Right kidney (tissue), 1 donor: ENCODE results near the gene JPH2.
"Not testable (repeated sequence)": the region's sequence is repeated elsewhere in the genome, so short reads cannot be mapped to it uniquely, and the experiment has no call there.

Experiments used
- DNase-seq: peaks from one replicate; pipeline ENCODE4 v3.0.0-alpha.2; 2016

The JPH2 gene

DNA sequence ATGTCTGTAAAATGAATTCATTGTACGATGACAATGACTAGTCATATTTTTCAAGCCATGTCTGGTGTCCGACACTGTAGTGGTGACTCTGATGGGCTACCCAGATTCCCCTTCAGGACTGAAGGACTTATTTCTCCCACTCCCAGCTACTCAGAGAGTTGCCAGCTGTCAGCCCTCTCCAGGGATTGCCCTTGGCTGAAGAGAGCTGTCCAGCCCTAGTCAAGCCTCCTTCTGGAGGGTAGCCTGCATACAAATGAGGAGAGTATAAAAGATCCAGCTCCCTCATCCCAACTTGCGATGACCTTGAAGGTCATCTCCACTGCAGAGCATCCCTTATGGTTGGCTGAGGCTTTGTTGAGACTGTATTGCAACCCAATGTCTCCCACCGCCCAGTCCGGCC, 29.9 kb downstream of the JPH2 start:
- no peak for DNase-seq

DNA sequence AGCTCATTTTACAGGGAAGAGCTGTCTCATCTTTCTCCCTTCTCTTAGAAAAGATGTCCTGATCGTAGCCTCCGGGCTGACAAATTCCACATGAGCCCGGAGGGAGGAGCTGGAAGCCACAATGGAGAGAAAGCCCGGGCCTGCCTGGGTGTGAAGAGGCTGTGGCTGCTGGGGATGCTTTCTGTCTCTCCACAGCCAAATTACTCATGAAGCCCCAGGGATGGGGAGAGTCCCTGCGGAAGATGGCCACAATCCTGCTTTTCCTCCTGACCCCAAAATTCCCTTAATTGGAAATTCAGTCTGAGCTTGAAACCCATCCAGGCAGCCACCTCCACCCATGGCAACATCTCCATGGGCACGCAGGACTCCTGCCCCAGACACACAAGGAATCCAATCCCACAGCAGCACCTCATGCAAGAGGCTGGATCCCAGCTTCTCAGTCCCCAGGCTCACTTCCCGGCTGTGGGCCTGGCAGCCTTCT, 32.4 kb downstream of the JPH2 start:
- no peak for DNase-seq

DNA sequence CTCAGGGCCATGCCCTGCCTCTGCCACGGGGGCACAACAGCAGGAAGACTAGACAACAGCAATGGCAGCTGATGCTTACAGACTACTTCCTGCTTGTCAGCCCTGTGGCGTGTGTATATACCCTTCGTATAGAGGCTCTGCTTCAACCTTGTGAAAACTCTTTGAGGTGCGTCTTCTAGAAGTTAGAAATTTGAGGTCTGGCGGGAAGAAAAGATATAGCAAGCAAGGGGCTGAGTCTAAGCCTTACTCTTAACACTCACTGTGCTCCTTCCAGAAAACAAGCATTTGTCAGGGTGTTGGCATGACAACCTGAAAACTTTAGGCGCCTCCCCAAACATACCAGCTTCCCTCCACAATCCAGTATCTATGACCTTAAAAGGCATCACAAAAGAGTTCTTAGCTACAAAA, 33.3 kb downstream of the JPH2 start:
- DNase-seq, result no peak

DNA sequence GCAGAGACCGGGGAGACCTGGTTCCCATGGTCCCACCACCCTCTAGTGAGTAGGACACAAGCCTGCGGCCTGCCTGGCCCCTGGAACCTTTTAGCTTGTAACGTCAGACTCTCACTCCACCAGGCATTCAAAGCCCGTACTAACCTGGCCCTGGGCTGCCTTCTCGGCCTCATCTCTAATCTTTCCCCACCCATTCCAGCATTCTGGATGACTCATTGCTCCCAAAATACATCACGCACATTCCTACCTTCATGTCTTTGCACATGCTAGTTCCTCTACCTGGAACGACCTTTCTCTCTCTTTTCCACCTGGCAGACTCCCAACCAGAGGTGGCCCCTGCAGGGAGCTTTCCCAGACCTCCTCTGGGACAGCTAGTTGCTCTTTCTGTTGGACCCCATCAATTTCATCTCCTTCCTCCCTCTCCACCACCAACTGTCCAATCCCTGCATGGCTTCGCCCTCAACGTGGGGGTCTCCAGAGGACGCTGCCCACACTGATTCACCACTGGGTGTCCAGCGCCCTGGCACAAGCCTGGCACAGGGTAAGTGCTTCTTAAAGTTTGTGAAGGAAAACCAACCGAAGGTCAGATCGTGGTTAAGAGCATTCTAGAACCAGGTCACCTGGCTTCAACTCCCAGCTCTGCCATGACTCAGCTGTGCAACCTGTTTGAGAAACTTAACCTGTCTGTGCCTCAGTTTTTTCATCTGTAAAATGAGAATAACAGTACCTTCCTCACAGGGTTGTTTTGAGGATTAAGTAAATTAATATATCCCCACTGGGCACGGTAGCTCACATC, 35.2 kb downstream of the JPH2 start:
- no peak for DNase-seq

DNA sequence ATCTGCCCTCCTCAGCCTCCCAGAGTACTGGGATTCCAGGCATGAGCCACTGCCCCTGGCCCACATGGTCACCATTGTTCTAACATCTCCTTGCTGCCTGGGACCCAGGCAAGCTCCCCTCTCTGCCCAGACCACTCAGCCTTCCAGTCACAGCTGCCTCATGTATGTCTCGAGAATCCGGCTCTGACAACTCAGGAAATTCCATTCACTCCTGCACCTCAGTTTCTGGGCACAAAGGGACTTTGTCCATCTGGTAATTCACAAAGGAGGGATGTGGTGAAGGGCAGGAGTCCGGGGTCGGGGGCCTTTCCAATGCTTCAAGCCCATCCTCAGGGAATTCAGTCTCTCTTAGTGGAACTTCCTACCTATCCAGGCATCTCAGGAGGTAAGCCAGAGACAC, 40.7 kb downstream of the JPH2 start:
- no peak for DNase-seq

DNA sequence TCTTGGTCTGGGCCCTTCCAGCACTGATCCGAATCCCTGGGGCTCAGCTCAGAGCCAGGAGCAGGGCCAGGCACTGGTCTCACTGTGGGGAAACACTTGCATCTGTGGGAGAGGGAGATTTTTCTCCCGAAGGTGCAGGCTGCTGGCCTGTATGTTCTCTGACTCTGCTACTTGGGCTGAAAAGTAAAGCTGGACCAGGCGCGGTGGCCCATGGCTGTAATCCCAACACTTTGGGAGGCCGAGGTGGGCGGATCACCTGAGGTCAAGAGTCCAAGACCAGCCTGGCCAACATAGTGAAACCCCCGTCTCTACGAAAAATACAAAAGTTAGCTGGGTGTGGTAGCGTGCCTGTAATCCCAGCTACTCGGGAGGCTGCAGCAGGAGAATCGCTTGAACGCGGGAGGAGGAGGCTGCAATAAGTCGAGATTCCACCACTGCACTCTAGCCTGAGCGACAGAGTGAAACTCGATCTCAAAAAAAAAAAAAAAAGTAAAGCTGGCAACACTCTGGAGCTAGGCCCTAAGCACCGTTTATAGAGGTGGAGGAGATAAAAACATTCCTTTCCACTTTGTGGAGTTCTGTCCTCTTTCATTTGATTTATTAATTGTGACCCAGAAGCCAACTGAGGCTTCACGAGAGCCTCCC, 41.7 kb downstream of the JPH2 start:
- DNase-seq, result no peak

DNA sequence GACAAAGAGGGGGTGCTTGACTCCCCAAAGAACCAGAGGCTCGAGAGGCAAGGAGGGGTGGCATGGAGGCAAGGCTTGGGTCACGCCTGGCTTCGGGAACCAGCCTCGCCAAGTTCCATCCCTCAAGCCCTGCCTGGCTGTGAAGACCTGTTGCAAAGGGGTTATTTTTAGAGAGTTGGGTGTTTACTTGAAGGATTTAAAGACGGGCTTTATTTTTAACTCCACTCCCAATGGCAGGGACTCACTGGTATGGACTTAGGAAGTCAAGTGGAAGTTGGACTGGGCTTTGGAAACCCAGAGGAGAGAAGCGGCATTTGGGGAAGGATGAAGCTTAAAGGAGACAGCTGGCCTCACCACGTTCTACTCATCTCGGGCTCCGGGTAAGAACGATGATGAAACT, 43.1 kb downstream of the JPH2 start:
- no peak for DNase-seq

DNA sequence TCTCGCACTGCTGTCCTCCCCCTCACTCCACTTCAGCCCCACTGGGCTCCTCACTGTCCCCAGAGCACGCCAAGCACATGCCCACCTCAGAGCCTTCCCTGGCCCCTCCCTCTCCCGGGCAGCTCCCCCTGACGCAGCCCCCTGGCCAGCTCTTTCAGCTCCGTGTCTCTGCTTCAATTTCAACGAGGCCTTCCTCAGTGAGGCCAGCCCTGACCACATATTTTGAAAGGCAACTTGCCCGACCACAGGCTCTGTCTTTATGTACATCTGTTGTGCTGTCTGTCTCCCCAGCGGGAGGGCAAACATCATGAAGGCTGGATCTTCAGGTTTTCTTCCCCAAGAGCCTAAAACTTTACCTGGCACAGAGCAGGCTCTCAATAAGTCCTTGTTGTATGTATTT, 44.6 kb downstream of the JPH2 start:
- peak; percentile 42 for DNase-seq

DNA sequence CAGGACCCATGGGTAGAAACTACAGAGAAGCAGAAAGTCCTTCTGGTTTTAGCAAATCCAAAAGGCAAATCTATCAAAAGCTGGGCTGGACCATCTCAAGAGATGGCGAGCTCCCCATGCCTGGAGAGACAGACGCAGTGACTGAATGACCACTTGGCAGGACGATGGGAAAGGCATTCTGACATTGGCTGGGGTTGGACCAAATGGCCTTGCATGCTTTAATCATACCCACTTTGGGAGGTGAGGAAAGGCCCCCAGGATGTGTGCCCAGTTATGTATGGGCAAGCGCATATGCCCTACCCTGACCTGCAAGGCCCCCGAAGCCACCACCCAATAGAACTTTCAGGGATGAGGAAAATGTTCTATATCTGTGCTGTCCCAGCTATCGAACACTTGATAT, 45.1 kb downstream of the JPH2 start:
- no peak for DNase-seq

DNA sequence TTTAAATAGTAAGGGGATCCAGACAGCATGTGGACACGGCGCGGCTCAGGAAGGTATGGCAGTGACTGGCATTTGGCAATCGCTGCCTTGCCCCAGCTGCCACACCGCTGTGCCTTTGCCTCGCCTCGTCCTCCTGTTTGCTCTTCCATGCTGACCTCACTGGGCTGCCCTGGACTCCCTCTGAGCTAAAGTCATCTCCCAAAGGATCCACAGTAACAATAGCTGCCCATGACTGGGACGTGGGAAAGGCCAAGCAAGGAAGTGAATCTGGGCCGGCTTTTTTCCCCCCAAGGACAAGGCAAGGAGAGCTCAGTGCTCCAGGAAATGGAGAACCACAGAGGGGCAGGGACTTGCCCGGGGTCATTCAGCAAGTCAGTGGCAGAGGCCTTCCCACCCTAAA, 48.1 kb downstream of the JPH2 start:
- DNase-seq, result no peak

DNA sequence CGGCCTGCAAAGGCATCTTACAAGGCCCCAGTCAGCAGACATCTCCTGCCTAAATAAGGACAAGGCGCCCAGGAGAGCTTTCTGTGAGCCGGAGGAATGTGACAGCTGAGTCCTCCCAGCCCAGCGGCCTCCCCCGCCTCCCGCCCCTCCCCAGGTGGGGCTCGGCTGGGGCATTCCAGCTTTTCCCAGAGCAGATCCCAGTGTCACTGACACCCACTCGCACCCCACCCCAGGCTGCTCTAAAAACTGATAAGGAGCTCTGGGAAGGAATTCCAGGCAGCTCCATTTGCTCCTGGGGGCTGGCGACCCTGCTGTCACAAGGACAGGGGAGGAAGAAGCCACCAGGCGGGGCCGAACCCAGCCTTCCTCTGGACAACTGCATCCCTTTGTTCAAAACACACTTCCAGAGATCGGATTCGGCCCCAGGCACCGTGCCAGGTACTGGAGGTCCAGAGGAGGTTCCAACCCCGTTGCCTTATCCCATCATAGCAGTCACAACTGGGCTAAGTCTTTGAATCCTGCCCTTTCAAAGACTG, 49.7 kb downstream of the JPH2 start:
- DNase-seq, result peak; percentile 51

DNA sequence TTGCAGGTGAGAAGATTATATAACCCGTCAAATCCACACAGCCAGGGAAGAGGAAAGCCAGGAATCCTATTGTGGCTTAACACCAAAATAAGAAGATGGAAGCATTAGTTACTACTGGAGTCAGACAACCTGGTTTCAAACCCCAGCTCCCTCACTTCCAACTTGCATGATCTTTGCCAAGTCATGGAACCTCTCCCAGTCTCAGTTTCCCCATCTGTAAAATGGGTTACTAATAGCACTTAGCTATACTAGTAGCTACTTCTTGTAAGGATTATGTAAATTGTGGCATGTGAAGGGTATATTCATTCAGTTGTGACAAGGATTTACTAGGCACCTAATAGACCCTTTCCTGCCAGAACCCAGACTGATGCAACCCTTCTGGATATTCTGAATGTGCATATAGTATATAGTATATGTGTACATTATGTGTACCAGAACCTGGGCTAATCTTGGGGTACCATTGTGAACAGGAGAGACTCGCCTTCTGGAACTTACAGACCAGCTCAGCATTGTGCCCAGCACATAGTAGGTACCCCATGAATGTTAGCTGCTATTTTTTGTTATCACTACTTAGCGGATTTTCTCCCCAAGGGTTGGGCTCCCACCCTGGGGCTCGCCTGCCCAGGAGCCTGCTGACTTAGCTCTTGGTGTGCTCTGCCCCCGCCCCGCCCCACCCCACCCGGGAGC, 50.3 kb downstream of the JPH2 start:
- no peak for DNase-seq

DNA sequence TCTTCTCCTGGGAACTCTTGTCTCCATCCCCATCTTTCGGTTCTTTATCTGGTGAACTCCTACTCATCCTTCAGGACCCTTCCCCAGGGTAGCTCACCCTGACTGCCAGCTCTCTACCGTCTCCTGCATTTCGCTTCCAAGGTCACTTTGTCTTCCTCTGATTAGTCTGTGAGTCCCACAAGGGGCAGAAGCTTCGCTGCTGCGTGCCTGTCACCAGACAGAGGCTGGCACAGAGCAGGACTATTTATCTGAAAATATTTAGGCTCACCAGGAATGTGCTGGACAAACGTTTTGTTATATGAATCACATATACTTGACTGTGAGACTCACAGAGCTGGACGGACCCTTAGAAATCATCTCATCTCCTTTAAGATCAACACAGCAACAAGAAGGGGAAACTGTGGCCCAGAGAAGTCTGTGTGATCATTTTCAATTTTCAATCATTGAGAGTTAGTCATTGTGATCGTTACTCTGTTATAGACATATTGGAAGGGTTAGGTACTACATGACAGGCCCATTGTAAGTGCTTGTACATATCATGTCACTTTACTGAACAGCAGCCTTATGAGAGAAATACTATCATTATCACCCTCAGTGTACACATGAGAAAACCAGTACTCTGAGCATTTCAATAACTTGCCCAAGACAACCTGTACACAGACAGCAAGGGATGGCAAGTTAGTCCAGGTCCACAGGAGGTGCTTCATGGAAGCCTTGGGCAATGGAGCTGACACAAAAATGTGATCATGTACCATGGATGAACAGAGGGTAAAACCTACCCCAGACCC, 51.4 kb downstream of the JPH2 start:
- no peak for DNase-seq

DNA sequence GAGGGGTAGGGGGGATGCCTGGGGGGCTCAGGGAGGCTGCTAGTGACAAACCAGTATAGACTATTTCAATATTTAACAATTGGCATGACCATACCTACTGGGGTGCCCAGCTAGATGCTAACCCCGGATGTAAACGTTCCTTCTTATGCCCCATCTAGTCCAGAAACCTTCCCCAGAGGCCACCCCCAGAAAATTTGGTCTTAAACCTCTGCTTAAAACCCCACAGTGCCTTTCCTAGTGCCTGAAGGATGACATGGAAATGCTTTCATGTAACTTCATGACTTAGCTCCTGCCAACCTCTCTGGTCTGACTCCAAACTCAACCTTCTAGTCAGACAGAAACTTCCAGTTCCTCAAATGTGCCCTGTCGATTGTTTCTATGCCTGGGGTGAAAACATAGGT, 52.0 kb downstream of the JPH2 start:
- no peak for DNase-seq

DNA sequence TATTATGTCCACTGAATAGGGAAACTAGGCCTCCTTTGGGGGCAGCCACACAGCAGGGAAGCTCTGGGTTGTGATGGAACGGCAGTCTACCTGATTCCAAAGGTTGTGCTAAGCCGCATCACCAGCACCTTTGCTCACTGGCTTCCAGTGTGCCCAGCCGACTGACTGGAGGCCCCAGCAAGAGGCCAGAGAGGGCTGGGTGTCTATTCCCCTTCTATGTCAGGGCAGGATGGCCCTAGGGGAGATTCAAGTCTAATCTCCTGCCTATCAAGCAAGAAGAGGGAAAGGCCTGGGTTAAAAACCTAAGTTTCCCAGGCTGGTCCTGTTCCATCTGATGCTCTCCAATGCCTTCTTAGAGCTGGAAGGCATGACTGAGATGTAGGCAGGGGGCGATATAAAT, 53.6 kb downstream of the JPH2 start:
- DNase-seq, result no peak

DNA sequence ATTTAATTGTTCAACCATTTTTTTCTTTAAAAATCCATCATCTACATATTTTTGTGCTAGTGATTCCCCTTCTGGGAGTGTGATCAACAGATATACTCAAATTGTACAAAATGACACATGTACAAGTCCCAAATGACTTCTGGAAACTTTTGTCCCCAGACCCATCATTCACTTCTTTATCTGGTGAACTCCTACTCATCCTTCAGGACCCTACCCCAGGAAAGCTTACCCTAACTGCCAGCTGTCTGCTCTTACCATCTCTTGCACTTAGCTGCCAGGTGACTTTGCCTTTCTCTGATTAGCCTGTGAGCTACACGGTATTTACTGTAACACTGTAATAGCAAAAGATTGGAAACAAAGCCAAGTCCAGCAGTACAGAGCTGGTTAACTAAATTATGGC, 55.3 kb downstream of the JPH2 start:
- no peak for DNase-seq

DNA sequence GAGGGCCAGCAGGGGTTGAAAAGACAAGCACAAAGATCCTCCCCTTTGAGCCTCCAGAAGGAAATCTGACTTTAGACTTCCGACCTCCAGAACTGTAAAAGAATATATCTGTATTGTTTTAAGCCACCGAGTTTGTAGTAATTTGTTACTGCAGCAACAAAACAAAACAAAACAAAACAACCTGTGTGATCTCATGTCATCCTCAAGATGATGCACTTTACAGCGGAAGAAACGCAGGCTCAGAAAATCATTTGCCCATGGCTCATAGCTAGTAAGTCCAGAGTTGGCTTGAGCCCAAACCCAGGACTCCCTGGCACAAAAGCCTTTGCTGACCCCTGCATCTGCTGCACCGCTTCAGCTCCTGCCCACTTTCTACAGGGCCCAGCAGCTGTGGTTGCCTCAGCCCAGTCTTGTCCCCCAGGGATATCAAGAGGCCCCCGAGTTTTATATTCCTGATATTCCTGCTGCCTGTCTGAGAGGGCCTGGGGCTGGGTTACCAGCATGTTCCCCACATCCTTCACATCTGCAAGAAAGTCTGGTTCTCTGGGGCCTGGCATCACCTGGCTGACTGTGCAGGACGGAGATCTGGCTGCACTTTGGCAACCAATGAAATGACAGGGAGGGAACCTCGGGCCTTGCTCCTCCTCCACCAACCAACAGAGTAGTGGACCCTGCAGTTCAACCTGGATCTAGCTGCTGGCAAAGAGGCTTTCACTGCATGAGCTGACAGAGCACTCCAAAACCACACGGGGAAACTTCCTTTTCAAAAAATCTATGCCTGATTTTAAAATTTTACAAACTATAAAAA, 56.9 kb downstream of the JPH2 start:
- no peak for DNase-seq

DNA sequence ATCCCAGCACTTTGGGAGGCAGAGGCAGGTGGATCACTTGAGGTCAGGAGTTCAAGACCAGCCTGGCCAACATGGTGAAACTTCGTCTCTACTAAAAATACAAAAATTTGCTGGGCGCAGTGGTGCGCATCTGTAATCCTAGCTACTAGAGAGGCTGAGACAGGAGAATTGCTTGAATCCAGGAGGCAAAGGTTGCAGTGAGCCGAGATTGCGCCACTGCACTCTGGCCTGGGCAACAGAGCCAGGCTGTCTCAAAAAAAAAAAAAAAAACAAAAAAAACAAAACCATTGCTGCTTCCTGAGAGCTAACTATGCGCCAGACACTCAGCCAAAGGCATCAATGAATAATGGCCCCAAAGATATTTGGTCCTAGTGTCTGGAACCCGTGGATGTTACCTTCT, 57.7 kb downstream of the JPH2 start:
- not testable (repeated sequence) for DNase-seq

DNA sequence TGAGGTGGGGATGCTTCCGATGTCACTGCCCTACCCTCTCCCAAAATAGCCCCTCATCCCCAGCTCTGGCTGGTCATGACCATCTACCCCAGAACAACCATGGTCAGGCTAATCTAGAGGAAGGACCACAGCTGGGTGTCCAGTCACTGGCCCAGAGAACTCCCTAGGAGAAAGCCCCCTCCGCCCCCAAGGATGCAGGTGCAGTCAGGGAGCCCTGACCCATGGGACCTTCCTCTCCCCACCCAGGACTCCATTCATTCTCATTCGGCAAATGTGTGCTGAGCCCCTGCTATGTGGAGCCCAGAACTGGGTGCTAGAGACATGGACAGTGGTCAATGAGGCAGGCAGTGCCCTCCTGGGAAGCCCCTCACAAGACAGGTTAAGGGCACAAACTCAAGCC, 60.5 kb downstream of the JPH2 start:
- DNase-seq, result no peak

DNA sequence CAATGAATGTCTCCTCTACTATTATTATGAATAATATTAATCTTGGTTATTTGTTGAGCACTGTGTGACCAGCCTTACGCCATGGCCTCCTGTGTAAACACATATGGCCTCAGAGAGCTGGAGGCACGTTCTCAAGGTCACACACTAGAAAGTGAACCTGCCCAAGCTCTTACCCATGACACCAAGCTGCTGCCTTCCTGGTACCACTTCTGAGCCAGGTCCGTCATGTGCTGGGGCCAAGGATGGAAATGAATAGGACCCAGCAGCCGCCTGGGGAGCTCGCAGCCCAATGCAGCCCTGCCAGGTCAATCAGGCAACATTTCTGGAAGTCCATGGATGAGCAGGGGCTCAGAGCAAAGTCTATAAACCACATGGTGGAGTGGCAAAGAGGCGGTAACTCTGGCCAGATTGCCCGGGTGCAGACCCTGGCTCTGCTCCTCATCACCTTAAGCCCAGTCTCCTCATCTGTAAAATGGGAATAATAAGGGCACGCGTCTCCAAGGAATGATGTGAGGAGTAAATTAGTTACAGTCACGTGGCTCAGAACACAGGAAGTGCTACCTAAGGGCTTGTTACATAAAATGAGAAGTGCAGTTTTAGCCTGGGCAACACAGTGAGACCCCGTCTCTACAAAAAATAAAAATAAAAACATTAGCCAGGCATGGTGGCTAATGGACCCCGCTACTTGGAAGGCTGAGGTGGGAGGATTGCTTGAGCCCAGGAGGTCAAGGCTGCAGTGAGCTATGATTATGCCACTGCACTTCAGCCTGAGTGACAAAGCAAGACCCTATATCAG, 61.5 kb downstream of the JPH2 start:
- no peak for DNase-seq
